GM12891 (cell line): ENCODE data around the gene MAP2K5.

Experiments
- DNase-seq: peaks from one replicate; pipeline ENCODE4 v3.0.0; 2011; ENCODE audit warnings: low spot score; ENCODE audit not compliant: insufficient read length
- FAIRE-seq: peaks from 2 replicates; lab custom pipeline; 2011; peaks lifted over from hg19 to GRCh38; lab: Jason Lieb, UNC
- PAX5 ChIP-seq: IDR thresholded peaks from 2 replicates; pipeline ENCODE4 v1.6.1; 2011; ENCODE audit warnings: low read length, moderate library complexity, mild to moderate bottlenecking; ENCODE audit not compliant: insufficient read depth, severe bottlenecking
- POLR2A ChIP-seq: IDR thresholded peaks from 2 replicates; pipeline ENCODE4 v1.6.1; 2011; ENCODE audit warnings: low read depth, low read length, control low read depth
- POLR2AphosphoS5 ChIP-seq: IDR thresholded peaks from 2 replicates; pipeline ENCODE4 v1.6.1; 2011; ENCODE audit warnings: low read depth, low read length, control low read depth
- POU2F2 ChIP-seq: IDR thresholded peaks from 2 replicates; pipeline ENCODE4 v1.6.1; 2011; ENCODE audit warnings: low read depth, mild to moderate bottlenecking, control low read depth, low read length, moderate library complexity
- SPI1 ChIP-seq: IDR thresholded peaks from 2 replicates; pipeline ENCODE4 v1.6.1; 2011; ENCODE audit warnings: low read depth, low read length, control low read depth
- TAF1 ChIP-seq: IDR thresholded peaks from 2 replicates; pipeline ENCODE4 v1.6.1; 2011; ENCODE audit warnings: low read depth, low read length, control low read depth

The MAP2K5 gene

GRCh38 chr15:67794832-67795574, 252.5 kb downstream of the MAP2K5 start:
- FAIRE-seq (no peak), DNase-seq (no peak)
- TF ChIP-seq POU2F2 (no peak), TAF1 (no peak), PAX5 (no peak), POLR2A (no peak), SPI1 (no peak), POLR2AphosphoS5 (no peak)

GRCh38 chr15:67796196-67797127, 254.0 kb downstream of the MAP2K5 start:
- FAIRE-seq (no peak), DNase-seq (no peak)
- no peak for TF ChIP-seq POLR2AphosphoS5
- no peak for TF ChIP-seq POLR2A
- TF ChIP-seq PAX5, result no peak
- no peak for TF ChIP-seq SPI1
- no peak for TF ChIP-seq POU2F2
- no peak for TF ChIP-seq TAF1

GRCh38 chr15:67799801-67800205, 257.3 kb downstream of the MAP2K5 start:
- DNase-seq (no peak), FAIRE-seq (no peak)

GRCh38 chr15:67801142-67801541, 258.6 kb downstream of the MAP2K5 start:
- DNase-seq (no peak), FAIRE-seq (no peak)
- no peak for TF ChIP-seq TAF1
- no peak for TF ChIP-seq POU2F2
- TF ChIP-seq POLR2AphosphoS5, result no peak
- TF ChIP-seq PAX5, result no peak
- TF ChIP-seq POLR2A, result no peak
- TF ChIP-seq SPI1, result no peak

More at GRCh38 chr15:67799801-67800205, 257.3 kb downstream of the MAP2K5 start:
- TF ChIP-seq TAF1 (no peak), POLR2A (no peak), POLR2AphosphoS5 (no peak), POU2F2 (no peak), PAX5 (no peak), SPI1 (no peak)

GRCh38 chr15:67801926-67802914, 259.7 kb downstream of the MAP2K5 start:
- no peak for FAIRE-seq
- DNase-seq, result no peak
- TF ChIP-seq POLR2A, result no peak
- TF ChIP-seq PAX5, result no peak
- no peak for TF ChIP-seq SPI1
- TF ChIP-seq POLR2AphosphoS5, result no peak
- no peak for TF ChIP-seq POU2F2
- TF ChIP-seq TAF1, result no peak

- FAIRE-seq, result no peak
- TF ChIP-seq PAX5 (no peak), POU2F2 (no peak), POLR2A (no peak), TAF1 (no peak), POLR2AphosphoS5 (no peak), SPI1 (no peak)
These were observed 260.8 kb downstream of the MAP2K5 start for GRCh38 chr15:67803299-67803698.

GRCh38 chr15:67803996-67804843, 261.7 kb downstream of the MAP2K5 start:
- TF ChIP-seq SPI1, result no peak
- no peak for TF ChIP-seq POLR2A
- no peak for TF ChIP-seq TAF1
- TF ChIP-seq POLR2AphosphoS5, result no peak
- TF ChIP-seq PAX5, result no peak
- TF ChIP-seq POU2F2, result no peak
- FAIRE-seq (no peak), DNase-seq (no peak)

More at GRCh38 chr15:67803299-67803698, 260.8 kb downstream of the MAP2K5 start:
- no peak for DNase-seq
